ENCODE measurements around the gene MSRB3.
A peak's percentile ranks its signal among the peaks of the same experiment; 100 is the strongest.

Gene MSRB3

GRCh38 chr12:65463082-65463481 is 184.6 kb downstream of the MSRB3 start:
- H2AFZ ChIP-seq (ENCODE audit: low read length) = no peak overlapping the region
- no peak overlapping the region for H4K8ac ChIP-seq (ENCODE audit: low read depth, low read length)
- H2BK5ac ChIP-seq (ENCODE audit: low read length) = no peak overlapping the region
- no peak overlapping the region for H3K18ac ChIP-seq (ENCODE audit: low read length)
- no peaks in the 10 kb centered on the region for H3K9me3 ChIP-seq (replicated peaks in 1 of 2; ENCODE audit: control insufficient read depth in 2 of 2, insufficient read depth in 1 of 2, low read depth in 1 of 2, low read length in 2 of 2)
- H4K91ac ChIP-seq (ENCODE audit: low read depth, low read length, poor library complexity) = no peak overlapping the region
- H3K9ac ChIP-seq (ENCODE audit: low read depth, low read length, poor library complexity) = no peak overlapping the region
- no peak overlapping the region for H2BK12ac ChIP-seq (ENCODE audit: low read length)
- H3K27me3 ChIP-seq (ENCODE audit: control insufficient read depth in 3 of 3, insufficient read depth in 3 of 3, low read depth in 1 of 3, low read length in 3 of 3) = no peaks in the 10 kb centered on the region
- H3K4ac ChIP-seq (ENCODE audit: low read length) = no peak overlapping the region
- no peak overlapping the region for H2BK120ac ChIP-seq (ENCODE audit: low read depth, low read length)
- no peak overlapping the region for H3K4me2 ChIP-seq (ENCODE audit: insufficient read depth, low read length, poor library complexity, severe bottlenecking)
- H2AK5ac ChIP-seq (ENCODE audit: low read depth, low read length) = no peak overlapping the region
- no peaks in the 10 kb centered on the region for H3K36me3 ChIP-seq (replicated peaks in 1 of 2; ENCODE audit: control insufficient read depth in 2 of 2, insufficient read depth in 2 of 2, low read length in 2 of 2)
- no peak overlapping the region for H2BK15ac ChIP-seq (ENCODE audit: low read length)
- H3K4me1 ChIP-seq (ENCODE audit: control insufficient read depth in 2 of 2, insufficient read depth in 1 of 2, low read depth in 1 of 2, low read length in 2 of 2) = peaks cover 0 to 5% of the 10 kb centered on the region in 2 donors
- no peaks in the 10 kb centered on the region for H3K79me1 ChIP-seq (ENCODE audit: low read depth, low read length)
- H3K27ac ChIP-seq (replicated peaks; ENCODE audit: low read length) = no peak overlapping the region
- no CpG with 5 or more reads among the region's 9 CpGs for WGBS, 2 donors (ENCODE audit: extremely low coverage in 2 of 2, insufficient read length in 2 of 2, insufficient replicate concordance in 1 of 2)
- no peak overlapping the region for H3K14ac ChIP-seq (ENCODE audit: low read length)
- no peak overlapping the region for H3K23ac ChIP-seq (ENCODE audit: low read depth, low read length, poor library complexity)
- H3K4me3 ChIP-seq (ENCODE audit: low read length in 2 of 2) = no peak overlapping the region
- no peak for DNase-seq (ENCODE audit: low spot score)

- Histone ChIP-seq H3K18ac (ENCODE audit: low read length) (no peak overlapping the region), H2BK15ac (ENCODE audit: low read length) (no peak overlapping the region), H2BK120ac (ENCODE audit: low read depth, low read length) (no peak overlapping the region), H3K14ac (ENCODE audit: low read length) (no peak overlapping the region), H3K4me1 (ENCODE audit: control insufficient read depth in 2 of 2, insufficient read depth in 1 of 2, low read depth in 1 of 2, low read length in 2 of 2) (peaks cover 0 to 5% of the 10 kb centered on the region in 2 donors), H3K4me3 (ENCODE audit: low read length in 2 of 2) (no peak overlapping the region), H3K27me3 (ENCODE audit: control insufficient read depth in 3 of 3, insufficient read depth in 3 of 3, low read depth in 1 of 3, low read length in 3 of 3) (no peaks in the 10 kb centered on the region), H3K4me2 (ENCODE audit: insufficient read depth, low read length, poor library complexity, severe bottlenecking) (no peak overlapping the region), H3K9ac (ENCODE audit: low read depth, low read length, poor library complexity) (no peak overlapping the region), H3K9me3 (replicated peaks in 1 of 2; ENCODE audit: control insufficient read depth in 2 of 2, insufficient read depth in 1 of 2, low read depth in 1 of 2, low read length in 2 of 2) (no peaks in the 10 kb centered on the region), H4K8ac (ENCODE audit: low read depth, low read length) (no peak overlapping the region), H3K36me3 (replicated peaks in 1 of 2; ENCODE audit: control insufficient read depth in 2 of 2, insufficient read depth in 2 of 2, low read length in 2 of 2) (no peaks in the 10 kb centered on the region), H2AK5ac (ENCODE audit: low read depth, low read length) (no peak overlapping the region), H3K27ac (replicated peaks; ENCODE audit: low read length) (no peak overlapping the region), H2BK12ac (ENCODE audit: low read length) (no peak overlapping the region), H4K91ac (ENCODE audit: low read depth, low read length, poor library complexity) (no peak overlapping the region), H3K79me1 (ENCODE audit: low read depth, low read length) (no peaks in the 10 kb centered on the region), H3K4ac (ENCODE audit: low read length) (no peak overlapping the region), H2BK5ac (ENCODE audit: low read length) (no peak overlapping the region), H3K23ac (ENCODE audit: low read depth, low read length, poor library complexity) (no peak overlapping the region), H2AFZ (ENCODE audit: low read length) (no peak overlapping the region)
- no peak for DNase-seq (ENCODE audit: low spot score)
- no CpG with 5 or more reads among the region's 1 CpG for WGBS, 2 donors (ENCODE audit: extremely low coverage in 2 of 2, insufficient read length in 2 of 2, insufficient replicate concordance in 1 of 2)
Observed at GRCh38 chr12:65463611-65464010, 185.1 kb downstream of the MSRB3 start.

- Histone ChIP-seq H3K4me2 (ENCODE audit: insufficient read depth, low read length, poor library complexity, severe bottlenecking) (no peak overlapping the region), H3K23ac (ENCODE audit: low read depth, low read length, poor library complexity) (no peak overlapping the region), H2BK120ac (ENCODE audit: low read depth, low read length) (no peak overlapping the region), H3K79me1 (ENCODE audit: low read depth, low read length) (no peaks in the 10 kb centered on the region), H2BK5ac (ENCODE audit: low read length) (no peak overlapping the region), H3K27me3 (ENCODE audit: control insufficient read depth in 3 of 3, insufficient read depth in 3 of 3, low read depth in 1 of 3, low read length in 3 of 3) (no peaks in the 10 kb centered on the region), H3K4me3 (ENCODE audit: low read length in 2 of 2) (no peak overlapping the region), H3K9ac (ENCODE audit: low read depth, low read length, poor library complexity) (no peak overlapping the region), H4K91ac (ENCODE audit: low read depth, low read length, poor library complexity) (no peak overlapping the region), H3K36me3 (replicated peaks in 1 of 2; ENCODE audit: control insufficient read depth in 2 of 2, insufficient read depth in 2 of 2, low read length in 2 of 2) (no peaks in the 10 kb centered on the region), H2BK15ac (ENCODE audit: low read length) (no peak overlapping the region), H3K9me3 (replicated peaks in 1 of 2; ENCODE audit: control insufficient read depth in 2 of 2, insufficient read depth in 1 of 2, low read depth in 1 of 2, low read length in 2 of 2) (no peaks in the 10 kb centered on the region), H3K4ac (ENCODE audit: low read length) (no peak overlapping the region), H3K4me1 (ENCODE audit: control insufficient read depth in 2 of 2, insufficient read depth in 1 of 2, low read depth in 1 of 2, low read length in 2 of 2) (peaks cover 0 to 5% of the 10 kb centered on the region in 2 donors), H3K27ac (replicated peaks; ENCODE audit: low read length) (no peak overlapping the region), H2AK5ac (ENCODE audit: low read depth, low read length) (no peak overlapping the region), H2AFZ (ENCODE audit: low read length) (no peak overlapping the region), H3K18ac (ENCODE audit: low read length) (no peak overlapping the region), H4K8ac (ENCODE audit: low read depth, low read length) (no peak overlapping the region), H2BK12ac (ENCODE audit: low read length) (no peak overlapping the region), H3K14ac (ENCODE audit: low read length) (no peak overlapping the region)
- no CpG with 5 or more reads among the region's 3 CpGs for WGBS, 2 donors (ENCODE audit: extremely low coverage in 2 of 2, insufficient read length in 2 of 2, insufficient replicate concordance in 1 of 2)
- DNase-seq (ENCODE audit: low spot score) = no peak
Observed at GRCh38 chr12:65464930-65465329, 186.4 kb downstream of the MSRB3 start.

- H3K36me3 ChIP-seq (replicated peaks in 1 of 2; ENCODE audit: control insufficient read depth in 2 of 2, insufficient read depth in 2 of 2, low read length in 2 of 2) = no peaks in the 10 kb centered on the region
- no peak overlapping the region for H3K23ac ChIP-seq (ENCODE audit: low read depth, low read length, poor library complexity)
- no peak overlapping the region for H2BK15ac ChIP-seq (ENCODE audit: low read length)
- H3K14ac ChIP-seq (ENCODE audit: low read length) = no peak overlapping the region
- no peak overlapping the region for H2BK5ac ChIP-seq (ENCODE audit: low read length)
- H3K4me1 ChIP-seq (ENCODE audit: control insufficient read depth in 2 of 2, insufficient read depth in 1 of 2, low read depth in 1 of 2, low read length in 2 of 2) = peaks cover 0 to 2% of the 10 kb centered on the region in 2 donors
- H4K8ac ChIP-seq (ENCODE audit: low read depth, low read length) = no peak overlapping the region
- no peak overlapping the region for H2BK120ac ChIP-seq (ENCODE audit: low read depth, low read length)
- no peak for DNase-seq (ENCODE audit: low spot score)
- H3K27me3 ChIP-seq (ENCODE audit: control insufficient read depth in 3 of 3, insufficient read depth in 3 of 3, low read depth in 1 of 3, low read length in 3 of 3) = no peaks in the 10 kb centered on the region
- no peak overlapping the region for H3K4me3 ChIP-seq (ENCODE audit: low read length in 2 of 2)
- no peak overlapping the region for H3K9ac ChIP-seq (ENCODE audit: low read depth, low read length, poor library complexity)
- H2AFZ ChIP-seq (ENCODE audit: low read length) = no peak overlapping the region
- whole genome bisulfite sequencing, 2 donors (ENCODE audit: extremely low coverage in 2 of 2, insufficient read length in 2 of 2, insufficient replicate concordance in 1 of 2) = no CpG with 5 or more reads among the region's 9 CpGs
- H3K4me2 ChIP-seq (ENCODE audit: insufficient read depth, low read length, poor library complexity, severe bottlenecking) = no peak overlapping the region
- H2BK12ac ChIP-seq (ENCODE audit: low read length) = no peak overlapping the region
- no peak overlapping the region for H3K27ac ChIP-seq (replicated peaks; ENCODE audit: low read length)
- no peak overlapping the region for H3K4ac ChIP-seq (ENCODE audit: low read length)
- H3K18ac ChIP-seq (ENCODE audit: low read length) = peak overlapping the region; percentile 55
- H2AK5ac ChIP-seq (ENCODE audit: low read depth, low read length) = no peak overlapping the region
- no peak overlapping the region for H4K91ac ChIP-seq (ENCODE audit: low read depth, low read length, poor library complexity)
- H3K9me3 ChIP-seq (replicated peaks in 1 of 2; ENCODE audit: control insufficient read depth in 2 of 2, insufficient read depth in 1 of 2, low read depth in 1 of 2, low read length in 2 of 2) = no peaks in the 10 kb centered on the region
- H3K79me1 ChIP-seq (ENCODE audit: low read depth, low read length) = no peaks in the 10 kb centered on the region
Observed at GRCh38 chr12:65465766-65466547, 187.5 kb downstream of the MSRB3 start.

Data from neuronal stem cell (in vitro differentiated cells).